Fibroblast of villous mesenchyme (primary cell): ENCODE measurements around the gene CHPF. TPM values are rescaled to one million over a fixed set of nuclear protein-coding genes. Genes with fewer than 3 reads are reported as not detected.

Source experiments
- DNase-seq: peaks from one replicate; pipeline ENCODE4 v3.0.0-alpha.2; 2010; ENCODE audit warnings: low read depth
- H3K4me3 ChIP-seq: 2 replicates; pipeline ENCODE4 v1.5.1; 2011; ENCODE audit warnings: low read depth, mild to moderate bottlenecking, low read length
- total RNA-seq: library from RNA; depleted of rRNA; stranded (reverse); fragments of >200 nt; gene quantifications from 2 replicates; pipeline ENCODE4 v1.2.3, GENCODE V29; 2012
- TF ChIP-seq, protein P1 (sequence below): IDR thresholded peaks from 2 replicates; pipeline ENCODE4 v1.5.1; 2012; ENCODE audit warnings: low read depth, mild to moderate bottlenecking, low read length; ENCODE audit not compliant: insufficient read depth

Gene CHPF
- total RNA-seq, 1 donor, result 201 TPM

DNA sequence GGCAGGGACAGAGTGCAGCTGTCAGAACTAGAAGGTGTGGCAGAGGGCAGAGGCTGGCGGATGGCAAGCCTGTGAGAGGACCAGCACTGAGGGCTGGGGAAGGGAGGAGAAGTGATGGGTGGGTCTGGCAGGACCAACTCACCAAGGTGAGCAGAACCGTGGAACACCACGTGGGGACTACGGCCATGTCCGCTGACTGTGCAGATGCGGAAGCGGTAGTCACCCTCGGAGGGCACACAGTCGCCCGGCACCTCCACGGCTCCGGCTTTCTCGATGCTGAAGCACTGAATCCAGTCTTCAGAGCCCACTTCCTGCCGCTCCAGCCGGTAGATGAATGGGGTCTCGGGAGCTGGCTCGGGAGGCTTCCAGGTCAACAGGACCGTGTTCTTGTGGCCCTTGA lies 23.5 kb upstream of the CHPF start:
- H3K4me3 ChIP-seq, result no peak overlapping the region
- no peak for DNase-seq
- TF ChIP-seq, protein P1, sequence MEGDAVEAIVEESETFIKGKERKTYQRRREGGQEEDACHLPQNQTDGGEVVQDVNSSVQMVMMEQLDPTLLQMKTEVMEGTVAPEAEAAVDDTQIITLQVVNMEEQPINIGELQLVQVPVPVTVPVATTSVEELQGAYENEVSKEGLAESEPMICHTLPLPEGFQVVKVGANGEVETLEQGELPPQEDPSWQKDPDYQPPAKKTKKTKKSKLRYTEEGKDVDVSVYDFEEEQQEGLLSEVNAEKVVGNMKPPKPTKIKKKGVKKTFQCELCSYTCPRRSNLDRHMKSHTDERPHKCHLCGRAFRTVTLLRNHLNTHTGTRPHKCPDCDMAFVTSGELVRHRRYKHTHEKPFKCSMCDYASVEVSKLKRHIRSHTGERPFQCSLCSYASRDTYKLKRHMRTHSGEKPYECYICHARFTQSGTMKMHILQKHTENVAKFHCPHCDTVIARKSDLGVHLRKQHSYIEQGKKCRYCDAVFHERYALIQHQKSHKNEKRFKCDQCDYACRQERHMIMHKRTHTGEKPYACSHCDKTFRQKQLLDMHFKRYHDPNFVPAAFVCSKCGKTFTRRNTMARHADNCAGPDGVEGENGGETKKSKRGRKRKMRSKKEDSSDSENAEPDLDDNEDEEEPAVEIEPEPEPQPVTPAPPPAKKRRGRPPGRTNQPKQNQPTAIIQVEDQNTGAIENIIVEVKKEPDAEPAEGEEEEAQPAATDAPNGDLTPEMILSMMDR, result no peak

DNA sequence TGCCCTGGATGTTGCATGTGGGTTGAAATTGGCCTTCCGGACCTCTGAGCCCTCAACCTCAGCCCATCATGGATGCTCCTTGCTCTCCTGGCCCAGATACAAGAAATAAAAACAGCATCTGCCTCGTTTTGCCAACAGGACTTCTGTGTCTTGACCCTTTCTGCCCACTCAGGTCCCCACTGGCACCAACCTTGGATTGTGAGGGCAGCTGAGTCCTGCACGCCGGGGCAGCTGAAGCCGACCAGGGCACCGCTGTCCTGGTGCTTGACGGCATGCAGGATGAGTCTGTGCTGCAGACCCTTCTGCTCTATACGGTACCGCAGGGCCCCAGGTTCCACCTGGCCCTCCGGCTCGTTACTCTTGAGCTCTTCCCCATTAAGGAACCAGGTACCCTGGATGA lies 23.0 kb upstream of the CHPF start:
- TF ChIP-seq, protein P1, result no peak
- DNase-seq, result no peak

DNA sequence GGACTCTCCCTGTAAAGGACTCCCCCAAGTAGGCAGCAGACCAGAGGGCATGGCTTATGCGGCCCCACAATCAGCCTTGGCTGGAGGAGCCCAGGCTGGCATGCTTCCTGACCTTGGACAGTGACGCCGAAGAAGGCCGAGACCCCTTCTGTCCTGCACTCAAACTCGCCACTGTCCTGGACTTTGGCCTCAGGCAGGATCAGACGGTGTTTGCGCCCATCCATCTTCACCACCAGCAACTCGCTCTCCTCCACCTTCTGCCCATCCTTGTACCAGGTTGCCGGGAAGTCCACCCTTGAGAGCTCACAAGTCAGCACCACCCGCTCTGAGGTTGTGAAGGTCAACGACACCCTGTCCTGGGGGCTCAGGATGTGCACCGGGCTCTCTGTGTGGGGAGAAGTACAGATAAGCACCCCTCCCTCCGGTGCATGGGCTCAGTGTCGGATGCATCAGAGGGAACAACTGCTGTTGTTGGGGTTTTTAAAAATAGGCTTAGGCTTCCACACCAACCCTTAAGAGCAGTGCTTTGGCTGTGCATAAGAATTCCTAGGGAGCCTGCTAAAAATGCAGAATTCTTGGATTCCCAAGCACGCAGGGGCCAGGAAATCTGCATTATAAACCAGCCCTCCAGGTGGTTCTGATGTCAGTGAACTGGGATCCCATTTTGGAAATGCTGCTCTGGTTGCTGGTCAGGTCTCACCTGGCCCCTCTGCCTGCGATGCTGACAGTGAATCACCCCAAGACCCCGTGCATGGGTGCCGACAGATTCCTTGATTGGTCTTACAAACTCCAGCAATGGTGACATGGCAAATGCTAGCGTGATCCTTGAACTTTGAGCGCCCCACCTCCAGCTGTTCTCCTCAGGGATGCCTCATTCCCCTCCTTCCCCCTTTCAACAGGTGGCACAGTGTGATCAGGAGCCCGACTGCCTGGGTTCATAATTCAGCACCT lies 21.8 kb upstream of the CHPF start:
- DNase-seq, result no peak
- TF ChIP-seq, protein P1, result no peak
- H3K4me3 ChIP-seq, result no peak overlapping the region

More for the DNA sequence above, 23.0 kb upstream of the CHPF start:
- H3K4me3 ChIP-seq, result no peak overlapping the region

DNA sequence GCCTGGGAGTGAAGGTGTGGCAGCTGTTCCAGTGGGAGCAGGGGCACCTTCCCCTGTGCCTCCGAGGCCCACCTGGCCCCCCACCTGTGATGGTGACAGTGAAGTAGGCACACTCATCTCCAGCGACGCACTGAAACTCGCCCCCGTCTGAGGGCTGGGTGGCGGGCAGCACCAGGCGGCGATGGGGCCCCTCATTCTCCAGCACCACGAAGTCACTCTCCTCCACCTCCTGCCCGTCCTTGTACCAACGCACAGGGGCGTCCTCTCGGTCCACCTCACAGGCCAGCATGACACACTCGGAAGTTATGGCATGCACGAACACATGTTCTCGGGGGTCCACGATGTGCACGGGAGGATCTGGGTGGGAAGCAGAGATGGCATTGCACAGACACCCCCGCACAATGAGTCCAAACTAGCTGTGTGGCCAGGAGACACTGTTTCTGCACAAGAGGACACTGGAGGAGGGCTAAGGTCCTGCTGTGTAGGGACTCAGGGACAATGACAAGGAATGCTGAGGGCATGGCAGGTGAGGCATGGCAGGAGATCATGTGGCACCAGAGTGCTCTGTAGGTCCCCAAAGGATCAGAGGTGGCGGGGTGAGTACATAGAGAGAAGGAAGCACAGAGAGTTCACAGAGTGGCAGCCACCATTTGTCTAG lies 19.8 kb upstream of the CHPF start:
- TF ChIP-seq, protein P1, result no peak
- DNase-seq, result no peak
- H3K4me3 ChIP-seq, result no peak overlapping the region

DNA sequence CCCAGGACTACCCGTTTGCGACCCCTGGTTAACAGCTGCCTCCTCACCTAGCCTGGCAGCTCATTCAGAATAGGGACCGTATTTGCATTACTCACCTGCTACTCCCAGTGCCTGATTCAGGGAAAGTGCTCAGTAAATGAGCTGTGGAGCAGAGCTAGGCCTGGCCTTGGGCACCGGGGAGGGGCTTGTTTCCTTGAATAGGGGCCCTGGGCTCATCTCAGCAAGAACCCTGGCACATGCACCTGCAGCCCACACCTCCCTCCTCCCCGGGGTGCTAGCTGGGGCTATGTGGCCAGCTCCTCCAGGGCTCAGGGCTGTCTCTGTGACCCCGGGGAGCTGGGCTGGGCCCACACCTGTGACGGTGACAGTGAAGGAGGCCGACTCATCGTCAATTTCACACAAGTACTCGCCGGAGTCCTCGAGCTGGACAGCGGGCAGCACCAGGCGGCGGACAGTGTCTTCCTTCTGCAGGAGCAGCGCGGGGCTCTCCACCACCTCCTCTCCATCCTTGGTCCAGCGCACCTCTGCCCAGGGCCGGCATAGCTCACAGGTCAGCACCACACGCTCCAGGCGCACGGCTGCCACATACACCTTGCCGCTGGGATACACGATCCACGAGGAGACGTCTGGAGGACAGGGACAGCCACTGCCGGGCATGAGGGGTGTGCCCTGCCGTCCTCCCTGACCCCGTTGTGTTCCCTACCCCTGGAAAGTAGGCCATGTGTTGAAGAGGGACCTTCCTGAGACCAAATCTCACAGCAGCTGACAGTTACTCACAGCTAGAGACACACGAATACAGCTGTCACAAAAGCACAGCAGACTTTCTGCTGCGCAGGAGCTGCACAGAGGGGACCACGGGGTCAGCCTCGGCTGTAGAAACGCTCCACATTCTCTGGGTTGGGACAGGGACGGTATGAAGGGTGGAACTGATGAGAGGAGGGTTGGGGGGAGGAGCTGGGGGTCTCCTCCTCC lies 18.7 kb upstream of the CHPF start:
- H3K4me3 ChIP-seq, result no peak overlapping the region
- no peak for DNase-seq
- TF ChIP-seq, protein P1, result no peak

DNA sequence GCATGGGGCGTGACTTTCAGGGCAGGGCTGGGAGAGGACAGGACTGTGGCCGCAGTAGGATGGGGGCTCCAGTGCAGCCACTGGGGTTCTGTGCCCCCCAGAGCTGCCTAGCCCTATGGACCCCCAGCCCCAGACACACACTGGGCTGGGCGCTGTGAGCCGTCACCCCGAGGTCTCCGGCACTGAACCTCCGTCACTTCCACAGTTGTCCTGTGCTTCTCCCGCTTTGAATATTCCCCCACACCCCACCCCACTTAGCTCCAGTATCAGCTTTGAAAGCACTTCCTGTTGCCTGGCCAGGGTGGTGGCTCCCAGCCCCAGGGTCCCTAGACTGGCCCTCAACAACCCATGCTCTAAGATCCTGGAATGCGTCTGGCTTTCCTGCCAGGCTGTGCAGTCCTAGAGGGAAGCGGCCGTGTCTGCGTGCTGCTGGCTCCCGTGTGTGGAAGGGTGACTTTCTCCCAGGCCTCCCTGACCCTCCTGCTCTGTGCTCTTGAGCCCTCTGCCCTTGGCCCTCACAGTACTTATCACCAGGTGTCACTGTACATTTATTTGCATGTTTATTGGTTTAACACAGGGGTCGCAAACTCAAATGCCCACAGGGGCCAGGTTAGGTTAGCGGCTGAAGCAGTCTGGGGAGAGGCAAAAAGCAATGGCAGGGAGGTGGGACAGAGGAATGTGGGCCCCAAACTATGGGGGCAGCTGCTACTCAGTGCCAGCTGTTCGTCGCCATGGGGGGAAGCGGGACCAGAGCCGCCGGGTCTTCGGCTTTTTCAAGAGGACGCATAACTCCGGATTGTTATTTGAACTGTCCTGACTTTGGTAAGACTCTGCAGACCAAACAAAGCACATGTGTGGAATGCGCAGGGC lies 17.8 kb upstream of the CHPF start:
- no peak for DNase-seq
- H3K4me3 ChIP-seq, result no peak overlapping the region
- TF ChIP-seq, protein P1, result no peak
